ENCODE results near the gene SFMBT1. TPM values are rescaled to one million over a fixed set of nuclear protein-coding genes. Genes with fewer than 3 reads are reported as not detected.

The SFMBT1 gene
- total RNA-seq, 1 donor from 2014 or later = 5.8 TPM

DNA sequence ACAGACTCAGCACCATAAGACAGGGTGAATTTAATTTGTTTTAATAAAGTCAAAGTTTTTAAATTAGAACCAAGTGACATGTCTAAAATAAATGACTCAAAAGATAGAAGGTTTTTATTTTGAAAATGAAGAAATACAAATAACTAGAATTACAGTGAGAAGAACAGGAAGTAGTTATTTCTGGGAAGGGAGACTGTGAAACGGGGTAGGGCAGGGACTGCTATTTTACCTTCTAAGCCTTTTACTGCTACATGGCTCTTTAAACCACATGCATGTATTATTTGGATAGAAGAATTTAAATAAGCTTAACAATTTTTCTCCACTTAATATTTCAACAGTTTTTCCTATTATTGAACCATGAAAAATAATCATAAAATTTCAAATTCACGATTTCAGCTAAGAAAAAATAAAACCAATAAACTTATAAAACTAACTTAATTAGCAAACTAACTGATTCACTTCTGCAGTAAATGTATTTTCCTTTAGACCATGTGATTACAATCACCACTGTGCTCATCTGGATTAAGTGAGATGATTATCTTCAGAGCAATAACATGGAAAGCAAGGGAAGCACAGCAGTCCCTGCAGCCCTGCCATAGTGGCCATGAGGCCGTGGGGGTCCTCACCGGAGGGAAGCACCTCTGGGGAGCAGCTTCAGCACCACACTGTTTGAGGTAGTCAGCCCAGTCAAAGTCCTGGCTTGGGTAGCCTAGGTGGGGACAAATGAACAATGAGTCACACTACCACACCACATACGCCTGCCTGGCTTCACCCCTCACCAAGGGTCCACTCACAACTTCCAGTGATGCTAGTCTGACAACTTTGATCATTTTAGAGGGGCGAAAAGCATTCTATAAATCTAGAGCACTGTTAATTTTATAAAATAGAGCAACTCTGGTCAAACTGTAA lies 120.2 kb downstream of the SFMBT1 start:
- no peak for DNase-seq (ENCODE audit: low spot score)
- Mint-ChIP-seq H3K27ac (ENCODE audit: unreplicated experiment) (no peak overlapping the region), H3K27me3 (ENCODE audit: unreplicated experiment) (no peaks in the 10 kb centered on the region), H3K36me3 (ENCODE audit: low read depth, unreplicated experiment) (no peaks in the 10 kb centered on the region), H3K9me3 (ENCODE audit: unreplicated experiment) (no peaks in the 10 kb centered on the region), H3K4me1 (ENCODE audit: unreplicated experiment) (peaks cover 9% of the 10 kb centered on the region), H3K4me3 (ENCODE audit: unreplicated experiment) (no peak overlapping the region)
- TF ChIP-seq, protein P1, sequence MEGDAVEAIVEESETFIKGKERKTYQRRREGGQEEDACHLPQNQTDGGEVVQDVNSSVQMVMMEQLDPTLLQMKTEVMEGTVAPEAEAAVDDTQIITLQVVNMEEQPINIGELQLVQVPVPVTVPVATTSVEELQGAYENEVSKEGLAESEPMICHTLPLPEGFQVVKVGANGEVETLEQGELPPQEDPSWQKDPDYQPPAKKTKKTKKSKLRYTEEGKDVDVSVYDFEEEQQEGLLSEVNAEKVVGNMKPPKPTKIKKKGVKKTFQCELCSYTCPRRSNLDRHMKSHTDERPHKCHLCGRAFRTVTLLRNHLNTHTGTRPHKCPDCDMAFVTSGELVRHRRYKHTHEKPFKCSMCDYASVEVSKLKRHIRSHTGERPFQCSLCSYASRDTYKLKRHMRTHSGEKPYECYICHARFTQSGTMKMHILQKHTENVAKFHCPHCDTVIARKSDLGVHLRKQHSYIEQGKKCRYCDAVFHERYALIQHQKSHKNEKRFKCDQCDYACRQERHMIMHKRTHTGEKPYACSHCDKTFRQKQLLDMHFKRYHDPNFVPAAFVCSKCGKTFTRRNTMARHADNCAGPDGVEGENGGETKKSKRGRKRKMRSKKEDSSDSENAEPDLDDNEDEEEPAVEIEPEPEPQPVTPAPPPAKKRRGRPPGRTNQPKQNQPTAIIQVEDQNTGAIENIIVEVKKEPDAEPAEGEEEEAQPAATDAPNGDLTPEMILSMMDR (IDR thresholded peaks at IDR 0.05; ENCODE audit: unreplicated experiment) = no peak

GRCh38 chr3:52923963-52924362 lies 121.9 kb downstream of the SFMBT1 start:
- Mint-ChIP-seq H3K4me1 (ENCODE audit: unreplicated experiment) (peaks cover 9% of the 10 kb centered on the region), H3K27ac (ENCODE audit: unreplicated experiment) (no peak overlapping the region), H3K9me3 (ENCODE audit: unreplicated experiment) (no peaks in the 10 kb centered on the region), H3K27me3 (ENCODE audit: unreplicated experiment) (no peaks in the 10 kb centered on the region), H3K4me3 (ENCODE audit: unreplicated experiment) (no peak overlapping the region), H3K36me3 (ENCODE audit: low read depth, unreplicated experiment) (peaks cover 3% of the 10 kb centered on the region)
- TF ChIP-seq, protein P1 (IDR thresholded peaks at IDR 0.05; ENCODE audit: unreplicated experiment) = no peak
- DNase-seq (ENCODE audit: low spot score) = no peak

DNA sequence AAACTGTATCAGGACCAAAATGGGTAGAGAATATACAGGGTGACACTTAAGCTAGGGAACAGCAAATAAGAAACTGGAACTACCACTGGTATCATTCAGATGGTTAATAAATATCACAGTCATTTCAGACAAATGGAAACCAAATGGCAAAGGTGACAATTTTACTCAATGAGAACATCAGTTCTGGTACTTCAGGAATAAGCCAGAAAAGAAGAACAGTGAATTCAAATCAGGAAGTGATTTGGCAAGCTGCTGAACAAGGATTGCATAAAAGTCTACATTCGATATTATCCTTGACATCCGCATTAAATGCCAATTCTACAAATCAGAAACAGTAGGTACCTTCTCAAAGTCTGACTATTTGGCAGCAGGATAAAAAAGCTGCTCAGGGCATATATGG lies 125.0 kb downstream of the SFMBT1 start:
- no peaks in the 10 kb centered on the region for H3K9me3 Mint-ChIP-seq (ENCODE audit: unreplicated experiment)
- H3K36me3 Mint-ChIP-seq (ENCODE audit: low read depth, unreplicated experiment) = peaks cover 3% of the 10 kb centered on the region
- no peaks in the 10 kb centered on the region for H3K27me3 Mint-ChIP-seq (ENCODE audit: unreplicated experiment)
- TF ChIP-seq, protein P1 (IDR thresholded peaks at IDR 0.05; ENCODE audit: unreplicated experiment) = no peak
- peaks cover 9% of the 10 kb centered on the region for H3K4me1 Mint-ChIP-seq (ENCODE audit: unreplicated experiment)
- no peak for DNase-seq (ENCODE audit: low spot score)
- no peak overlapping the region for H3K27ac Mint-ChIP-seq (ENCODE audit: unreplicated experiment)
- H3K4me3 Mint-ChIP-seq (ENCODE audit: unreplicated experiment) = no peak overlapping the region

GRCh38 chr3:52917044-52917443 lies 128.8 kb downstream of the SFMBT1 start:
- Mint-ChIP-seq H3K4me3 (ENCODE audit: unreplicated experiment) (no peak overlapping the region), H3K9me3 (ENCODE audit: unreplicated experiment) (no peaks in the 10 kb centered on the region), H3K36me3 (ENCODE audit: low read depth, unreplicated experiment) (peaks cover 3% of the 10 kb centered on the region), H3K4me1 (ENCODE audit: unreplicated experiment) (peaks cover 7% of the 10 kb centered on the region), H3K27me3 (ENCODE audit: unreplicated experiment) (no peaks in the 10 kb centered on the region), H3K27ac (ENCODE audit: unreplicated experiment) (no peak overlapping the region)
- TF ChIP-seq, protein P1 (IDR thresholded peaks at IDR 0.05; ENCODE audit: unreplicated experiment) = no peak
- DNase-seq (ENCODE audit: low spot score) = no peak

GRCh38 chr3:52915294-52915693 lies 130.6 kb downstream of the SFMBT1 start:
- Mint-ChIP-seq H3K4me1 (ENCODE audit: unreplicated experiment) (no peaks in the 10 kb centered on the region), H3K27ac (ENCODE audit: unreplicated experiment) (no peak overlapping the region)

More at GRCh38 chr3:52915294-52915693, 130.6 kb downstream of the SFMBT1 start:
- Mint-ChIP-seq H3K4me3 (ENCODE audit: unreplicated experiment) (no peak overlapping the region), H3K36me3 (ENCODE audit: low read depth, unreplicated experiment) (peaks cover 3% of the 10 kb centered on the region), H3K27me3 (ENCODE audit: unreplicated experiment) (no peaks in the 10 kb centered on the region), H3K9me3 (ENCODE audit: unreplicated experiment) (no peaks in the 10 kb centered on the region)
- TF ChIP-seq, protein P1 (IDR thresholded peaks at IDR 0.05; ENCODE audit: unreplicated experiment) = no peak
- no peak for DNase-seq (ENCODE audit: low spot score)

All from endothelial cell (in vitro differentiated cells).